H9 (cell line): ENCODE measurements around the gene NUDT3. TPM values are rescaled to one million over a fixed set of nuclear protein-coding genes. Genes with fewer than 3 reads are reported as not detected.

Experiments
- DNase-seq: peaks from one replicate; pipeline ENCODE4 v3.0.0-alpha.2; 2017
- H2AFZ ChIP-seq: one replicate; pipeline ENCODE4 v1.6.1; 2013; ENCODE audit warnings: mild to moderate bottlenecking, low read length, control low read depth, moderate library complexity
- H2AK5ac ChIP-seq: 2 replicates; pipeline ENCODE4 v1.6.1; 2013; ENCODE audit warnings: low read length, control low read depth, mixed read lengths; ENCODE audit not compliant: insufficient read length
- H2BK120ac ChIP-seq: one replicate; pipeline ENCODE4 v1.6.1; 2013; ENCODE audit warnings: low read depth, mild to moderate bottlenecking, low read length, control low read depth, inconsistent platforms; ENCODE audit not compliant: poor library complexity, severe bottlenecking
- H2BK12ac ChIP-seq: 2 replicates; pipeline ENCODE4 v1.6.1; 2013; ENCODE audit warnings: low read length, control low read depth, mixed read lengths, low read depth; ENCODE audit not compliant: insufficient read length
- H2BK15ac ChIP-seq: 2 replicates; pipeline ENCODE4 v1.6.1; 2013; ENCODE audit warnings: low read depth, low read length, control low read depth
- H2BK20ac ChIP-seq: one replicate; pipeline ENCODE4 v1.6.1; 2013; ENCODE audit warnings: low read depth, mild to moderate bottlenecking, low read length, control low read depth, inconsistent platforms; ENCODE audit not compliant: poor library complexity, severe bottlenecking
- H2BK5ac ChIP-seq: 2 replicates; pipeline ENCODE4 v1.6.1; 2013; ENCODE audit warnings: low read length, control low read depth, mixed read lengths; ENCODE audit not compliant: insufficient read length
- H3K14ac ChIP-seq: 2 replicates; pipeline ENCODE4 v1.6.1; 2013; ENCODE audit warnings: low read length, control low read depth; ENCODE audit not compliant: insufficient read depth
- H3K18ac ChIP-seq: 2 replicates; pipeline ENCODE4 v1.6.1; 2013; ENCODE audit warnings: low read depth, mild to moderate bottlenecking, mixed read lengths, low read length, control low read depth; ENCODE audit not compliant: insufficient read length
- H3K23ac ChIP-seq: 2 replicates; pipeline ENCODE4 v1.6.1; 2013; ENCODE audit warnings: low read length, control low read depth, mixed read lengths, low read depth; ENCODE audit not compliant: insufficient read length
- H3K23me2 ChIP-seq: 2 replicates; pipeline ENCODE4 v1.6.1; 2013; ENCODE audit warnings: low read depth, mild to moderate bottlenecking, mixed read lengths, low read length, control low read depth; ENCODE audit not compliant: insufficient read length, poor library complexity, severe bottlenecking
- H3K27ac ChIP-seq: 2 replicates; pipeline ENCODE4 v1.5.1; 2013; ENCODE audit warnings: low read length, control low read depth, mixed read lengths, low read depth; ENCODE audit not compliant: insufficient read length
- H3K27me3 ChIP-seq: 2 replicates; pipeline ENCODE4 v1.6.1; 2013; ENCODE audit warnings: low read length, control low read depth, inconsistent platforms; ENCODE audit not compliant: insufficient read depth
- H3K4ac ChIP-seq: 2 replicates; pipeline ENCODE4 v1.6.1; 2013; ENCODE audit warnings: low read depth, mild to moderate bottlenecking, control low read depth, inconsistent platforms, low read length, moderate library complexity
- H3K4me1 ChIP-seq: 2 replicates; pipeline ENCODE4 v1.6.1; 2013; ENCODE audit warnings: low read length, control low read depth, inconsistent platforms; ENCODE audit not compliant: insufficient read depth
- H3K4me2 ChIP-seq: 2 replicates; pipeline ENCODE4 v1.6.1; 2013; ENCODE audit warnings: low read length, control low read depth, mixed read lengths; ENCODE audit not compliant: insufficient read length, insufficient read depth
- H3K56ac ChIP-seq: 2 replicates; pipeline ENCODE4 v1.6.1; 2013; ENCODE audit warnings: low read depth, mild to moderate bottlenecking, mixed read lengths, low read length, control low read depth; ENCODE audit not compliant: insufficient read length
- H3K79me1 ChIP-seq: 2 replicates; pipeline ENCODE4 v1.6.1; 2013; ENCODE audit warnings: low read depth, mild to moderate bottlenecking, moderate library complexity, low read length, control low read depth, inconsistent platforms; ENCODE audit not compliant: insufficient read depth, poor library complexity, severe bottlenecking
- H3K79me2 ChIP-seq: 2 replicates; pipeline ENCODE4 v1.6.1; 2013; ENCODE audit warnings: low read length, control low read depth, inconsistent platforms; ENCODE audit not compliant: insufficient read depth
- H3K9ac ChIP-seq: 2 replicates; pipeline ENCODE4 v1.6.1; 2013; ENCODE audit warnings: low read length, control low read depth, mixed read lengths; ENCODE audit not compliant: insufficient read length; ENCODE audit errors: extremely low read depth
- H3K9me3 ChIP-seq: one replicate; pipeline ENCODE4 v1.6.1; 2013; ENCODE audit warnings: low read depth, low read length, inconsistent platforms; ENCODE audit not compliant: control insufficient read depth
- H3T11ph ChIP-seq: one replicate; pipeline ENCODE4 v1.6.1; 2013; ENCODE audit warnings: mild to moderate bottlenecking, low read length, control low read depth, inconsistent platforms
- H4K20me1 ChIP-seq: one replicate; pipeline ENCODE4 v1.6.1; 2013; ENCODE audit not compliant: control insufficient read depth, insufficient read length, insufficient read depth
- H4K5ac ChIP-seq: 2 replicates; pipeline ENCODE4 v1.6.1; 2013; ENCODE audit warnings: low read depth, mild to moderate bottlenecking, mixed read lengths, low read length, control low read depth; ENCODE audit not compliant: insufficient read length
- H4K8ac ChIP-seq: replicated peaks from 2 replicates; pipeline ENCODE4 v1.6.1; 2013; ENCODE audit warnings: low read length, control low read depth, mixed read lengths, low read depth; ENCODE audit not compliant: insufficient read length
- H4K91ac ChIP-seq: 2 replicates; pipeline ENCODE4 v1.6.1; 2013; ENCODE audit warnings: low read depth, mild to moderate bottlenecking, moderate library complexity, mixed read lengths, low read length, control low read depth; ENCODE audit not compliant: insufficient read length
- H3K27ac Mint-ChIP-seq, 3 experiments: 2 replicates in 2 of 3; 3 replicates in 1 of 3; pipeline ENCODE4 v1.8.0; 2020 to 2021; ENCODE audit warnings: mixed read lengths in 3 of 3, mild to moderate bottlenecking in 1 of 3, moderate library complexity in 1 of 3
- H3K27me3 Mint-ChIP-seq: 2 replicates; pipeline ENCODE4 v1.8.0; 2021; ENCODE audit warnings: low read depth, mild to moderate bottlenecking, moderate library complexity, mixed read lengths
- H3K36me3 Mint-ChIP-seq, 3 experiments: 2 replicates in 2 of 3; 3 replicates in 1 of 3; pipeline ENCODE4 v1.8.0; 2020 to 2021; ENCODE audit warnings: low read depth in 3 of 3, mixed read lengths in 3 of 3; ENCODE audit not compliant: insufficient read depth in 1 of 3
- H3K4me1 Mint-ChIP-seq, 2 experiments: 2 replicates each; pipeline ENCODE4 v1.8.0; 2020; ENCODE audit warnings: mixed read lengths in 2 of 2
- H3K4me3 Mint-ChIP-seq, 2 experiments: 2 replicates in 1 of 2; 3 replicates in 1 of 2; pipeline ENCODE4 v1.8.0; 2020 to 2021; ENCODE audit warnings: mild to moderate bottlenecking in 2 of 2, mixed read lengths in 2 of 2, moderate library complexity in 1 of 2
- H3K9me3 Mint-ChIP-seq, 2 experiments: 2 replicates in 1 of 2; 3 replicates in 1 of 2; pipeline ENCODE4 v1.8.0; 2020; ENCODE audit warnings: mild to moderate bottlenecking in 2 of 2, mixed read lengths in 2 of 2, moderate library complexity in 1 of 2
- CTCF ChIP-seq: fragments of 200-600 bp; sonication (generic); conservative IDR thresholded peaks from 3 replicates; pipeline ENCODE4 v1.8.0; 2021; ENCODE audit warnings: antibody characterized with exemption, mild to moderate bottlenecking
- WGBS: extraction: QIAGEN DNeasy Blood & Tissue Kit; methylation state at CpG from one replicate; pipeline ENCODE4 v1.1.7; 2013; ENCODE audit warnings: missing lambda C conversion rate, low lambda C conversion rate, mixed read lengths; ENCODE audit not compliant: insufficient read length; ENCODE audit errors: extremely low coverage; 5-methylcytosine and 5-hydroxymethylcytosine counted together
- total RNA-seq: library from RNA; stranded (reverse); gene quantifications from 2 replicates; pipeline ENCODE4 v1.2.1, GENCODE V29; 2021

Gene NUDT3
- total RNA-seq, 1 experiment from 2014 or later, result 23.6 TPM

DNA sequence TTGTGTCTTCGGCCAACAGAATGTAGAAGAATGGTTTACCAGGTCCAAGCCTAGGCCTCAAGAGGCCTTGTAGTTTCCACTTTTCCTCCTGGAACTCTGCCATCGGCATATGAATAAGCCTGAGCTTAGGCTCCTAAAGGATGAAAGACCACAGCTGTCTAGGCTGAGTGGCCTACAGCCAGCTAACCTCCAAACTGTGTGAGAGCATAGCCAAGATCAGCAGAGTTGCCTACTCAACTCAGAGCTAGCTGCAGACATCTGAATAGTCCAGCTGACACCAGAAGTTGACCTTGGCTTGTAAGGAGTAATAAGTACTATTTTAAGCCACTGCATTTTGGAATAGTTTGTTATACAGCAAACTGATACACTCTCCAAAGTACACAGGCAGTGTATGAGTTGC lies 91.1 kb downstream of the NUDT3 start:
- no peaks in the 10 kb centered on the region for H3K4me1 ChIP-seq
- Mint-ChIP-seq H3K4me1 (peaks cover 2 to 7% of the 10 kb centered on the region in 2 experiments; a peak in 3 of 4 replicates), H3K36me3 (no peaks in the 10 kb centered on the region), H3K9me3 (no peaks in the 10 kb centered on the region), H3K4me3 (no peak overlapping the region), H3K27ac (no peak overlapping the region), H3K27me3 (no peaks in the 10 kb centered on the region)
- no peak overlapping the region for H2AK5ac ChIP-seq
- no peak overlapping the region for H2BK5ac ChIP-seq
- no peak for DNase-seq
- H2AFZ ChIP-seq, result no peak overlapping the region
- H4K20me1 ChIP-seq, result no peaks in the 10 kb centered on the region
- no peak overlapping the region for H3K27ac ChIP-seq
- H3K9me3 ChIP-seq, result no peaks in the 10 kb centered on the region
- H2BK12ac ChIP-seq, result no peak overlapping the region
- TF ChIP-seq CTCF, result no peak
- no peak overlapping the region for H3K18ac ChIP-seq
- H2BK120ac ChIP-seq, result no peak overlapping the region
- H3K79me2 ChIP-seq, result no peaks in the 10 kb centered on the region
- H3K14ac ChIP-seq, result no peak overlapping the region
- no peak overlapping the region for H2BK20ac ChIP-seq
- no peaks in the 10 kb centered on the region for H3K27me3 ChIP-seq
- no peak overlapping the region for H4K8ac ChIP-seq
- H3K79me1 ChIP-seq, result peaks cover 3% of the 10 kb centered on the region
- H3K4me2 ChIP-seq, result no peak overlapping the region
- H2BK15ac ChIP-seq, result no peak overlapping the region
- H3K23ac ChIP-seq, result no peak overlapping the region
- no CpG with 5 or more reads among the region's 2 CpGs for WGBS
- H3K4ac ChIP-seq, result no peak overlapping the region
- H3K23me2 ChIP-seq, result no peaks in the 10 kb centered on the region
- no peak overlapping the region for H3K9ac ChIP-seq
- no peak overlapping the region for H4K5ac ChIP-seq
- H4K91ac ChIP-seq, result no peak overlapping the region
- H3K56ac ChIP-seq, result no peak overlapping the region
- H3T11ph ChIP-seq, result no peak overlapping the region
